Suprapubic skin (tissue), 4 donors: ENCODE results near the gene SEZ6L2.
"Not testable (repeated sequence)": the region's sequence is repeated elsewhere in the genome, so short reads cannot be mapped to it uniquely, and the experiment has no call there.

Experiments used
- EP300 ChIP-seq: sonication (generic); formaldehyde crosslinking; IDR thresholded peaks from one replicate; pipeline ENCODE4 v1.6.1; 2017; ENCODE audit warnings: antibody characterized with exemption
- POLR2A ChIP-seq, 2 donors: fragments of 450-650 bp; IDR thresholded peaks; one replicate each; pipeline ENCODE4 v1.6.1; 2017; ENCODE audit warnings: antibody characterized with exemption in 2 of 2, mild to moderate bottlenecking in 2 of 2, moderate library complexity in 2 of 2
- POLR2AphosphoS5 ChIP-seq, 3 donors: sonication (generic); formaldehyde crosslinking; IDR thresholded peaks; one replicate each; pipeline ENCODE4 v1.6.1; 2017; ENCODE audit warnings: antibody characterized with exemption in 3 of 3
- TF ChIP-seq, protein P1 (sequence below), 2 donors: fragments of 200-600 bp in 1 of 2; fragments of 450-650 bp in 1 of 2; sonication (generic) in 1 of 2; IDR thresholded peaks; one replicate each; pipeline ENCODE4 v1.5.1; 2016 to 2019; ENCODE audit warnings: antibody characterized with exemption in 2 of 2, mild to moderate bottlenecking in 1 of 2, moderate library complexity in 1 of 2

DNA sequence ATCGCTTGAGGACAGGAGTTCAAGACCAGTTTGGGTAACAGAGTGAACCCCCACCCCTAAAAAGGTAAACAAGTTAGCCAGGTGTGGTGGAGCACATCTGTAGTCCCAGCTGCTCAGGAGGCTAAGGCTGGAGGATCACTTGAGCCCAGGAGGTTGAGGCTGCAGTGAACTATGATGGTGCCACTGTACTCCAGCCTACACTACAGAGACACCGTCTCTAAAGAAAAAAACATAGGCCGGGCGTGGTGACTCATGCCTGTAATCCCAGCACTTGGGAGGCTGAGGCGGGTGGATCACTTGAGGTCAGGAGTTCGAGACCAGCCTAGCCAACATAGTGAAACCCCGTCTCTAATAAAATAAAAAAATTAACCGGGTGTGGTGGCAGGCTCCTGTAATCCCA is 30.3 kb downstream of the SEZ6L2 start:
- TF ChIP-seq, protein P1, sequence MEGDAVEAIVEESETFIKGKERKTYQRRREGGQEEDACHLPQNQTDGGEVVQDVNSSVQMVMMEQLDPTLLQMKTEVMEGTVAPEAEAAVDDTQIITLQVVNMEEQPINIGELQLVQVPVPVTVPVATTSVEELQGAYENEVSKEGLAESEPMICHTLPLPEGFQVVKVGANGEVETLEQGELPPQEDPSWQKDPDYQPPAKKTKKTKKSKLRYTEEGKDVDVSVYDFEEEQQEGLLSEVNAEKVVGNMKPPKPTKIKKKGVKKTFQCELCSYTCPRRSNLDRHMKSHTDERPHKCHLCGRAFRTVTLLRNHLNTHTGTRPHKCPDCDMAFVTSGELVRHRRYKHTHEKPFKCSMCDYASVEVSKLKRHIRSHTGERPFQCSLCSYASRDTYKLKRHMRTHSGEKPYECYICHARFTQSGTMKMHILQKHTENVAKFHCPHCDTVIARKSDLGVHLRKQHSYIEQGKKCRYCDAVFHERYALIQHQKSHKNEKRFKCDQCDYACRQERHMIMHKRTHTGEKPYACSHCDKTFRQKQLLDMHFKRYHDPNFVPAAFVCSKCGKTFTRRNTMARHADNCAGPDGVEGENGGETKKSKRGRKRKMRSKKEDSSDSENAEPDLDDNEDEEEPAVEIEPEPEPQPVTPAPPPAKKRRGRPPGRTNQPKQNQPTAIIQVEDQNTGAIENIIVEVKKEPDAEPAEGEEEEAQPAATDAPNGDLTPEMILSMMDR (IDR thresholded peaks at IDR 0.05): not testable (repeated sequence)
- TF ChIP-seq POLR2A (IDR thresholded peaks at IDR 0.05); POLR2AphosphoS5 (IDR thresholded peaks at IDR 0.05); EP300: not testable (repeated sequence)
